Osteoblast (primary cell): ENCODE results near the gene TTC3. TPM values are rescaled to one million over a fixed set of nuclear protein-coding genes. Genes with fewer than 3 reads are reported as not detected.

ENCODE experiments used
- DNase-seq: peaks from one replicate; pipeline ENCODE4 v3.0.0; 2011; ENCODE audit warnings: low spot score, mixed read lengths; ENCODE audit not compliant: insufficient read length; ENCODE audit errors: missing footprints
- H2AFZ ChIP-seq: 2 replicates; pipeline ENCODE4 v1.6.0; 2011; ENCODE audit warnings: mild to moderate bottlenecking, low read length
- H3K27ac ChIP-seq: 2 replicates; pipeline ENCODE4 v1.5.1; 2011; ENCODE audit warnings: mild to moderate bottlenecking, low read depth, low read length, moderate library complexity
- H3K27me3 ChIP-seq: 2 replicates; pipeline ENCODE4 v1.6.0; 2012; ENCODE audit warnings: mild to moderate bottlenecking, control low read depth, inconsistent platforms, low read length, moderate library complexity; ENCODE audit not compliant: insufficient read depth
- H3K36me3 ChIP-seq: 2 replicates; pipeline ENCODE4 v1.5.1; 2011; ENCODE audit warnings: mild to moderate bottlenecking, low read length, control low read depth, moderate library complexity; ENCODE audit not compliant: insufficient read depth
- H3K4me1 ChIP-seq: 2 replicates; pipeline ENCODE4 v1.5.1; 2011; ENCODE audit warnings: mild to moderate bottlenecking, low read length, control low read depth, moderate library complexity; ENCODE audit not compliant: insufficient read depth
- H3K4me2 ChIP-seq: 2 replicates; pipeline ENCODE4 v1.6.0; 2011; ENCODE audit warnings: mild to moderate bottlenecking, low read length; ENCODE audit not compliant: insufficient read depth
- H3K4me3 ChIP-seq: fragments of 200-600 bp; sonication (generic); 3 replicates; pipeline ENCODE4 v1.5.1; 2012; ENCODE audit warnings: mild to moderate bottlenecking, low read length, inconsistent platforms; ENCODE audit not compliant: insufficient read depth
- H3K79me2 ChIP-seq: 2 replicates; pipeline ENCODE4 v1.6.0; 2012; ENCODE audit warnings: mild to moderate bottlenecking, low read length, control low read depth, inconsistent platforms; ENCODE audit not compliant: insufficient read depth
- H3K9me3 ChIP-seq: 2 replicates; pipeline ENCODE4 v1.5.1; 2011; ENCODE audit warnings: low read depth, low read length, control low read depth
- H4K20me1 ChIP-seq: 2 replicates; pipeline ENCODE4 v1.6.0; 2012; ENCODE audit warnings: mild to moderate bottlenecking, low read length, control low read depth; ENCODE audit not compliant: insufficient read depth
- CTCF ChIP-seq: IDR thresholded peaks from 2 replicates; pipeline ENCODE4 v1.5.1; 2011; ENCODE audit warnings: mild to moderate bottlenecking, low read depth, low read length, moderate library complexity; ENCODE audit errors: extremely low read depth
- total RNA-seq: library from RNA; depleted of rRNA; stranded (reverse); fragments of >200 nt; gene quantifications from 2 replicates; pipeline ENCODE4 v1.2.3, GENCODE V29; 2012

TTC3 gene
- total RNA-seq, 1 donor, result 364 TPM

GRCh38 chr21:37195610-37196009, 122.6 kb downstream of the TTC3 start:
- H3K4me2 ChIP-seq, result no peak overlapping the region
- TF ChIP-seq CTCF, result no peak
- no peak overlapping the region for H3K27ac ChIP-seq
- no peak for DNase-seq
- no peaks in the 10 kb centered on the region for H3K27me3 ChIP-seq
- no peaks in the 10 kb centered on the region for H3K9me3 ChIP-seq
- peaks cover 2% of the 10 kb centered on the region for H3K79me2 ChIP-seq
- peaks cover 88% of the 10 kb centered on the region for H3K36me3 ChIP-seq
- H3K4me3 ChIP-seq, result no peak overlapping the region
- peaks cover 20% of the 10 kb centered on the region for H3K4me1 ChIP-seq
- H2AFZ ChIP-seq, result no peak overlapping the region
- H4K20me1 ChIP-seq, result peaks cover 29% of the 10 kb centered on the region

DNA sequence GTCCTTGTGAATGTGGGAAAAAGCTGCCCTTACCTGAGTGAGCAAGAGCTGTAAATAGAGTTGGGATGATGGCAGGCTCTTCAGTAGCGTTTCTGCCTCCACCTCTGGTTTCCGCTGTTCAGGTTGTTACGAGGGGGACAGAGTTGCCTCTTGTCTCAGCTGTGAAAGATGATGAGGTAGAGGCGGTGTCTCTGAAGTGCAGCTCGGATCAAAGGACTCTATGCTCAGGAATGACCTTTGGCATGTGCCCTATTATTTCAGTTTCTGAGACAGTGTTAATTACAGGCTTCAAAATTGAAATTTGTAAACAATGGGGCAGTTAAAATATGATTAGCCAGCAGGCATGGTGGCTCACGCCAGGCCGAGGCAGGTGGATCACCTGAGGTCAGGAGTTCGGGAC, 123.8 kb downstream of the TTC3 start:
- H3K4me3 ChIP-seq, result no peak overlapping the region
- no peaks in the 10 kb centered on the region for H3K27me3 ChIP-seq
- H4K20me1 ChIP-seq, result peaks cover 32% of the 10 kb centered on the region
- no peak for TF ChIP-seq CTCF
- H3K9me3 ChIP-seq, result no peaks in the 10 kb centered on the region
- peaks cover 2% of the 10 kb centered on the region for H3K79me2 ChIP-seq
- H3K36me3 ChIP-seq, result peaks cover 90% of the 10 kb centered on the region
- H2AFZ ChIP-seq, result no peak overlapping the region
- DNase-seq, result no peak
- no peak overlapping the region for H3K27ac ChIP-seq
- no peak overlapping the region for H3K4me2 ChIP-seq
- H3K4me1 ChIP-seq, result peaks cover 20% of the 10 kb centered on the region

GRCh38 chr21:37197746-37198145, 124.7 kb downstream of the TTC3 start:
- H4K20me1 ChIP-seq, result peaks cover 32% of the 10 kb centered on the region

More at GRCh38 chr21:37197746-37198145, 124.7 kb downstream of the TTC3 start:
- no peak overlapping the region for H3K27ac ChIP-seq
- H3K4me2 ChIP-seq, result no peak overlapping the region
- H3K4me3 ChIP-seq, result no peak overlapping the region
- peaks cover 90% of the 10 kb centered on the region for H3K36me3 ChIP-seq
- H3K4me1 ChIP-seq, result peaks cover 20% of the 10 kb centered on the region
- no peak for TF ChIP-seq CTCF
- DNase-seq, result no peak
- no peaks in the 10 kb centered on the region for H3K9me3 ChIP-seq
- peaks cover 2% of the 10 kb centered on the region for H3K79me2 ChIP-seq
- H3K27me3 ChIP-seq, result no peaks in the 10 kb centered on the region
- H2AFZ ChIP-seq, result no peak overlapping the region
